Effector memory CD8-positive, alpha-beta T cell (primary cell): ENCODE data around the gene XXYLT1.

Source experiments
- ATAC-seq: fragments of 150-1000 bp; cut with Tn5 transposase; replicated peaks from 2 replicates; pipeline ENCODE4 v1.10.0; 2021; ENCODE audit warnings: mild to moderate bottlenecking, moderate library complexity
- DNase-seq, 3 experiments: peaks; one replicate each; pipeline ENCODE4 v3.0.0; 2021
- H3K27ac Mint-ChIP-seq, 2 donors: one replicate each; pipeline ENCODE4 v1.8.0; 2022; ENCODE audit warnings: mild to moderate bottlenecking in 2 of 2, mixed read lengths in 2 of 2, moderate library complexity in 2 of 2
- H3K27me3 Mint-ChIP-seq, 2 donors: one replicate each; pipeline ENCODE4 v1.8.0; 2022; ENCODE audit warnings: mixed read lengths in 2 of 2
- H3K36me3 Mint-ChIP-seq: one replicate; pipeline ENCODE4 v1.8.0; 2022; ENCODE audit warnings: mild to moderate bottlenecking, moderate library complexity, mixed read lengths; ENCODE audit not compliant: insufficient read depth
- H3K4me1 Mint-ChIP-seq, 2 donors: one replicate each; pipeline ENCODE4 v1.8.0; 2022; ENCODE audit warnings: low read depth in 2 of 2, mixed read lengths in 2 of 2
- H3K4me3 Mint-ChIP-seq, 2 donors: one replicate each; pipeline ENCODE4 v1.8.0; 2022; ENCODE audit warnings: mild to moderate bottlenecking in 2 of 2, mixed read lengths in 2 of 2, moderate library complexity in 2 of 2
- H3K9me3 Mint-ChIP-seq, 2 donors: one replicate each; pipeline ENCODE4 v1.8.0; 2022; ENCODE audit warnings: mixed read lengths in 2 of 2

Gene XXYLT1

GRCh38 chr3:195209083-195209846 lies 61.7 kb downstream of the XXYLT1 start:
- H3K27me3 Mint-ChIP-seq = no peaks in the 10 kb centered on the region
- no peaks in the 10 kb centered on the region for H3K9me3 Mint-ChIP-seq
- H3K27ac Mint-ChIP-seq = peak overlapping the region in 1 of 2 donors; percentile 30
- ATAC-seq = no peak
- no peak for DNase-seq
- H3K36me3 Mint-ChIP-seq = peaks cover 3% of the 10 kb centered on the region
- peaks cover 18% of the 10 kb centered on the region in 2 donors for H3K4me1 Mint-ChIP-seq
- H3K4me3 Mint-ChIP-seq = no peak overlapping the region

GRCh38 chr3:195208631-195209030 lies 62.3 kb downstream of the XXYLT1 start:
- Mint-ChIP-seq H3K9me3 (no peaks in the 10 kb centered on the region), H3K27ac (no peak overlapping the region), H3K36me3 (peaks cover 3% of the 10 kb centered on the region), H3K4me1 (peaks cover 20 to 22% of the 10 kb centered on the region in 2 donors), H3K27me3 (no peaks in the 10 kb centered on the region), H3K4me3 (no peak overlapping the region)
- ATAC-seq = no peak
- no peak for DNase-seq

GRCh38 chr3:195208183-195208582 lies 62.8 kb downstream of the XXYLT1 start:
- DNase-seq (no peak), ATAC-seq (no peak)
- H3K27ac Mint-ChIP-seq = no peak overlapping the region
- H3K27me3 Mint-ChIP-seq = no peaks in the 10 kb centered on the region
- peaks cover 3% of the 10 kb centered on the region for H3K36me3 Mint-ChIP-seq
- H3K4me1 Mint-ChIP-seq = peaks cover 22 to 26% of the 10 kb centered on the region in 2 donors
- H3K9me3 Mint-ChIP-seq = no peaks in the 10 kb centered on the region
- no peak overlapping the region for H3K4me3 Mint-ChIP-seq

GRCh38 chr3:195207731-195208130 lies 63.2 kb downstream of the XXYLT1 start:
- no peak for DNase-seq
- no peak for ATAC-seq
- H3K9me3 Mint-ChIP-seq = no peaks in the 10 kb centered on the region
- H3K36me3 Mint-ChIP-seq = peaks cover 3% of the 10 kb centered on the region
- peaks cover 22 to 26% of the 10 kb centered on the region in 2 donors for H3K4me1 Mint-ChIP-seq
- H3K4me3 Mint-ChIP-seq = no peak overlapping the region
- no peaks in the 10 kb centered on the region for H3K27me3 Mint-ChIP-seq
- no peak overlapping the region for H3K27ac Mint-ChIP-seq

- Mint-ChIP-seq H3K27me3 (no peaks in the 10 kb centered on the region), H3K9me3 (no peaks in the 10 kb centered on the region), H3K4me1 (peaks cover 22 to 26% of the 10 kb centered on the region in 2 donors), H3K4me3 (no peak overlapping the region), H3K27ac (no peak overlapping the region), H3K36me3 (peaks cover 3% of the 10 kb centered on the region)
- no peak for DNase-seq
- no peak for ATAC-seq
These were observed 63.9 kb downstream of the XXYLT1 start for GRCh38 chr3:195207056-195207455.

- peak overlapping the region; percentile 42 to 58 for H3K4me3 Mint-ChIP-seq
- H3K27ac Mint-ChIP-seq = peak overlapping the region; percentile 56 to 63
- peaks cover 3% of the 10 kb centered on the region for H3K36me3 Mint-ChIP-seq
- H3K27me3 Mint-ChIP-seq = no peaks in the 10 kb centered on the region
- peak in 1 of 3 experiments; percentile 4 for DNase-seq
- no peak for ATAC-seq
- peaks cover 18 to 21% of the 10 kb centered on the region in 2 donors for H3K4me1 Mint-ChIP-seq
- H3K9me3 Mint-ChIP-seq = no peaks in the 10 kb centered on the region
These were observed 66.4 kb downstream of the XXYLT1 start for GRCh38 chr3:195204360-195205163.

- Mint-ChIP-seq H3K27ac (peak overlapping the region in 1 of 2 donors; percentile 63), H3K36me3 (peaks cover 3% of the 10 kb centered on the region), H3K27me3 (no peaks in the 10 kb centered on the region), H3K4me3 (peak overlapping the region in 1 of 2 donors; percentile 58), H3K4me1 (peaks cover 18 to 25% of the 10 kb centered on the region in 2 donors), H3K9me3 (no peaks in the 10 kb centered on the region)
- ATAC-seq = peak; percentile 68
- DNase-seq = peak in 1 of 3 experiments; percentile 23
These were observed 67.4 kb downstream of the XXYLT1 start for GRCh38 chr3:195203606-195204005.

GRCh38 chr3:195201295-195201694 lies 69.7 kb downstream of the XXYLT1 start:
- H3K27ac Mint-ChIP-seq = no peak overlapping the region
- ATAC-seq = no peak
- no peaks in the 10 kb centered on the region for H3K9me3 Mint-ChIP-seq
- H3K36me3 Mint-ChIP-seq = no peaks in the 10 kb centered on the region
- no peak for DNase-seq
- H3K27me3 Mint-ChIP-seq = no peaks in the 10 kb centered on the region
- H3K4me1 Mint-ChIP-seq = peaks cover 16 to 29% of the 10 kb centered on the region in 2 donors
- H3K4me3 Mint-ChIP-seq = no peak overlapping the region

- H3K27me3 Mint-ChIP-seq = no peaks in the 10 kb centered on the region
- H3K9me3 Mint-ChIP-seq = no peaks in the 10 kb centered on the region
- no peak overlapping the region for H3K27ac Mint-ChIP-seq
- DNase-seq (no peak), ATAC-seq (no peak)
- H3K4me1 Mint-ChIP-seq = peaks cover 14 to 33% of the 10 kb centered on the region in 2 donors
- no peaks in the 10 kb centered on the region for H3K36me3 Mint-ChIP-seq
- no peak overlapping the region for H3K4me3 Mint-ChIP-seq
These were observed 70.7 kb downstream of the XXYLT1 start for GRCh38 chr3:195200010-195200822.

GRCh38 chr3:195198426-195199346 lies 72.3 kb downstream of the XXYLT1 start:
- DNase-seq (no peak), ATAC-seq (no peak)
- Mint-ChIP-seq H3K4me1 (peaks cover 10 to 27% of the 10 kb centered on the region in 2 donors), H3K4me3 (no peak overlapping the region), H3K9me3 (no peaks in the 10 kb centered on the region), H3K27ac (no peak overlapping the region), H3K36me3 (no peaks in the 10 kb centered on the region), H3K27me3 (no peaks in the 10 kb centered on the region)

GRCh38 chr3:195197765-195198425 lies 73.1 kb downstream of the XXYLT1 start:
- H3K27ac Mint-ChIP-seq = no peak overlapping the region
- peaks cover 7 to 23% of the 10 kb centered on the region in 2 donors for H3K4me1 Mint-ChIP-seq
- no peaks in the 10 kb centered on the region for H3K36me3 Mint-ChIP-seq
- DNase-seq = no peak
- H3K4me3 Mint-ChIP-seq = no peak overlapping the region
- no peaks in the 10 kb centered on the region for H3K9me3 Mint-ChIP-seq
- H3K27me3 Mint-ChIP-seq = no peaks in the 10 kb centered on the region
- no peak for ATAC-seq

- Mint-ChIP-seq H3K27me3 (no peaks in the 10 kb centered on the region), H3K4me3 (no peak overlapping the region), H3K9me3 (peaks cover 0 to 6% of the 10 kb centered on the region in 2 donors), H3K36me3 (no peaks in the 10 kb centered on the region), H3K27ac (no peak overlapping the region), H3K4me1 (peaks cover 7 to 23% of the 10 kb centered on the region in 2 donors)
- DNase-seq (no peak), ATAC-seq (no peak)
These were observed 74.7 kb downstream of the XXYLT1 start for GRCh38 chr3:195196266-195196665.
